ENCODE data around the gene ARID1B. TPM values are rescaled to one million over a fixed set of nuclear protein-coding genes. Genes with fewer than 3 reads are reported as not detected.

ARID1B gene
- polyA plus RNA-seq, 1 experiment: 19.2 TPM

DNA sequence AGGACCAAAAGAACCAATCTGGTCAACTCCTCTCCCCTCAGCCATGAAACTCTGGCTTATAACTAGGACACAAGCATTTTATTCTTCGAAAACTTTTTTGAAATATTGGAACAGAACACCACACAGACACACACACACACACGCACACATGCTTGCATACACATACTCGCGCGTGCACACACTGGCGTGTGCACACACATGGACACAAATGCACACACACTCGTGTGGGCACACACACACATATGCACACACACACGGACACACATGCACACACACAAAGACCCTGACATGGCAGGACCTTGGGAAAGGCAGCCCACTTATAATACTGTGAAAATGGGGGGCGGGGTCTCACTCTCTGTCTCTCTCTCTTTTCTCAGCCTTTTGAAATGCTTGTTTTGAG lies 482.3 kb downstream of the ARID1B start:
- no peak overlapping the region for H3K4me3 ChIP-seq (ENCODE audit: low read depth, low read length)
- H3K27me3 ChIP-seq (ENCODE audit: control insufficient read depth, insufficient read depth, low read length): peaks cover 20% of the 10 kb centered on the region
- H3K9me3 ChIP-seq (ENCODE audit: control insufficient read depth, insufficient read depth, low read length): no peaks in the 10 kb centered on the region
- POLR2A ChIA-PET: no interaction called here
- no peak overlapping the region for H3K27ac ChIP-seq (ENCODE audit: low read depth, low read length)
- DNase-seq (ENCODE audit: low read depth, low spot score): no peak
- TF ChIP-seq, protein P1, sequence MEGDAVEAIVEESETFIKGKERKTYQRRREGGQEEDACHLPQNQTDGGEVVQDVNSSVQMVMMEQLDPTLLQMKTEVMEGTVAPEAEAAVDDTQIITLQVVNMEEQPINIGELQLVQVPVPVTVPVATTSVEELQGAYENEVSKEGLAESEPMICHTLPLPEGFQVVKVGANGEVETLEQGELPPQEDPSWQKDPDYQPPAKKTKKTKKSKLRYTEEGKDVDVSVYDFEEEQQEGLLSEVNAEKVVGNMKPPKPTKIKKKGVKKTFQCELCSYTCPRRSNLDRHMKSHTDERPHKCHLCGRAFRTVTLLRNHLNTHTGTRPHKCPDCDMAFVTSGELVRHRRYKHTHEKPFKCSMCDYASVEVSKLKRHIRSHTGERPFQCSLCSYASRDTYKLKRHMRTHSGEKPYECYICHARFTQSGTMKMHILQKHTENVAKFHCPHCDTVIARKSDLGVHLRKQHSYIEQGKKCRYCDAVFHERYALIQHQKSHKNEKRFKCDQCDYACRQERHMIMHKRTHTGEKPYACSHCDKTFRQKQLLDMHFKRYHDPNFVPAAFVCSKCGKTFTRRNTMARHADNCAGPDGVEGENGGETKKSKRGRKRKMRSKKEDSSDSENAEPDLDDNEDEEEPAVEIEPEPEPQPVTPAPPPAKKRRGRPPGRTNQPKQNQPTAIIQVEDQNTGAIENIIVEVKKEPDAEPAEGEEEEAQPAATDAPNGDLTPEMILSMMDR (IDR thresholded peaks at IDR 0.05; ENCODE audit: low read depth, low read length): no peak
- CTCF ChIA-PET: no interaction called here

Small RNA genes lying within 50 kb of the gene (small RNA-seq; reads per million reads assigned to genes)
- not detected for gene AL355297.2 (ENCODE audit: insufficient read length, low read depth)
- gene MIR4466 (ENCODE audit: insufficient read length, low read depth): not detected

All from AG04450 (cell line).